COLO668 (cell line): ENCODE results near the gene ITGB7.
"Not testable (repeated sequence)": the region's sequence is repeated elsewhere in the genome, so short reads cannot be mapped to it uniquely, and the experiment has no call there.

Experiments used
- DNase-seq: peaks from one replicate; lab custom pipeline; 2025; ENCODE audit not compliant: unreplicated experiment; lab: John Stamatoyannopoulos, UW

Gene ITGB7

DNA sequence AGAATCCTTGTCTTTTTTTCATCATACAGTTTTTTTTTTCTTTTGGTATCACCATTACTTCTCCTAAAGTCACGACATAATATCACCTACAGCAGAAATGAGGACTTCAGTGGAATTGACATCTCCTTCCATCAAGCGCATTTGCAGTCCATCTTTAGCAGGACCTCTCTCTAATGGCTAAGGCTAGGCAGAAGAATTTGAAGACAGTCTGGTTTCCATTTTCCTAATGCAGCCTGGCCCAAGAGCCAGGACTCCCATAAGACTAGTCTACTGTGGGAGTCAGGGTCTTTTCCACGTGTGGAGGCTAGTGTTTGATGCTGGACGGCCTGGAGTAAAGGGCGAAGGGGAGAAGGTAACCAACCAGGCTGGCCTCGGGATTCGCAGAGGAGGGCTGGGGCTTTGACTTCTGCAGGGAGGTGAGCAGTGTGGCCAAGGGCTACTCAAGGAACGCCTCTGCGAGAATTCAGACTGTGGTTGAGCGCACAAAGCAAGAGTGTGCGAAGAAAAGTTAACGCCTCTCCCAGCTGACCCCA lies 27.3 kb downstream of the ITGB7 start:
- DNase-seq: peak; percentile 25

DNA sequence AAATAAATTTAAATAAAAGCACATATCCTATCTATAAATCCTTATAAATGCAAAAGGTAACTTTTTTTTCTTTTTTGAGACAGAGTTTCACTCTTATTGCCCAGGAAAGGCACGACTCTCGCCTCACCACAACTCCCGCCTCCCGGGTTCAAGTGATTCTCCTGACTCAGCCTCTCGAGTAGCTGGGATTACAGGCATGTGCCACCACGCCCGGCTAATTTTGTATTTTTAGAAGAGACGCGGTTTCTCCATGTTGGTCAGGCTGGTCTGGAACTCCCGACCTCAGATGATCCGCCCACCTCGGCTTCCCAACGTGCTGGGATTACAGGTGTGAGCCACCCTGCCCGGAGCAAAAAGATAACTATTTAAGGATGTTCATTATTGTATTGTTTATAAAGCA lies 28.2 kb downstream of the ITGB7 start:
- DNase-seq: not testable (repeated sequence)

GRCh38 chr12:53177447-53177846 lies 29.6 kb downstream of the ITGB7 start:
- not testable (repeated sequence) for DNase-seq

DNA sequence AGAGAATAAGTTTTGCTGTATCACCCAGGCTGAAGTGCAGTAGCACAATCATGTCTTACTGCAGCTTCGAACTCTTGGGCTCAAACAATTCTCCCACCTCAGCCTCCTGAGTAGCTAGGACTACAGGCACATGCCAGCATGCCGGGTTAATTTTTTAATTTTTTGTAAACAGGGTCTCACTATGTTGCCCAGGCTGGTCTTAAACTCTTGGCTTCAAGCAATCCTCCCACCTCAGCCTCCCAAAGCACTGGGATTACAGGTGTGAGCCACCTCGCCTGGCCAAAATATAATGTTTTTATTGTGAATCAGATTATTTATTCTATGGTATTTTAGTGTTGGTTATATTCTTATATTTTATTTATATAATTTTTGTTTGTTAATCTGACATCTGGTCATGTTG lies 30.3 kb downstream of the ITGB7 start:
- DNase-seq: no peak

DNA sequence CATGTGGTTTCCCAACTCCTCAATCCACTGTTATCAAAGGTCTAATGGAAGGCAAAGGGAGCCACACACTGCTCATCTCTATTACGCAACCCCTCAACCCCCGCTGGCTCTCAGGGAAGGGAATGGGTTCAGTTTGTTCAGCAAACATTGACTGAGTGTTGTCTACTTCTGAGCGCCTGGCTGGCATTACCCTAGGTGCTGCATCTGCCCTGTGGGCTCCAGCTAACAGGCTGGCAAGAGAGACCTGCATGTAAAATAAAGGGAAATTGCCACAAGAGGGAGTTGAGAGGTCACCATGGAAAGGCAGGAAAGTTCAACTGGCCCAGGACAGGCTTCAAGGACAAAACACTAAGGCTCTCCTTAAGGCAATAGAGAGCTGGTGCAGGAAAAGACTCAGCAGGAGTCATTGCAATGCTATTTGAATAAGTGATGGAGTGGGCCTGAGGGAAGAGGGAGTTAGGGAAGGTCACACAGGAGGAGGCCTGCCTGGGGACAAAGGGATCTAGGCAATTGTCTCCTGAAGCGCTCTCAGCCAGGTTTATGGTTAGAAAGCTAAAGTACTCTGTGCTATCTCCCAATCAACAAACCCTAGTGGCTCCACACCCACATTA lies 32.1 kb downstream of the ITGB7 start:
- DNase-seq: peak; percentile 58

GRCh38 chr12:53173085-53173715 lies 33.9 kb downstream of the ITGB7 start:
- no peak for DNase-seq

DNA sequence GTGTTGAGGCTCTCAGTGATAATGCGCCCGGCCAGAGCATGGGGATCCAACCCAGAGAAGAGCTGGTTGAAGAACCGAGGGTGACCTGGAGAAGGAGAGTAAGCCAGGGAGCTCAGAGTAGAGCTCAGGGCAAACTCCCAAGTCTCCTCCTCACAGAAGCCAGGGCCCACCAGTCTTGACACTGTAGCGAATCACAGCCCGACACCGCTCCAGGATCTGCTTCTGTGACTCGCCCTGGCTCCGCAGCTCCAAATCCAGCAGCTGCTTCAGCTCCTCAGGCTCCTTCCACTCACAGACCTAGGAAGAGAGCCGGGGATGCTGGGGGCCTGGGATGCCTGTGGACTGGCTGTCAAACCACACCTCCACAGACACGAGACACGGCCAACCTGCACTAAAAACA lies 34.7 kb downstream of the ITGB7 start:
- DNase-seq: no peak

- no peak for DNase-seq
Measured at GRCh38 chr12:53171725-53172329, 35.2 kb downstream of the ITGB7 start.

- no peak for DNase-seq
Measured at GRCh38 chr12:53170876-53171724, 36.0 kb downstream of the ITGB7 start.

GRCh38 chr12:53170215-53170614 lies 36.8 kb downstream of the ITGB7 start:
- no peak for DNase-seq

GRCh38 chr12:53169644-53170043 lies 37.4 kb downstream of the ITGB7 start:
- no peak for DNase-seq

DNA sequence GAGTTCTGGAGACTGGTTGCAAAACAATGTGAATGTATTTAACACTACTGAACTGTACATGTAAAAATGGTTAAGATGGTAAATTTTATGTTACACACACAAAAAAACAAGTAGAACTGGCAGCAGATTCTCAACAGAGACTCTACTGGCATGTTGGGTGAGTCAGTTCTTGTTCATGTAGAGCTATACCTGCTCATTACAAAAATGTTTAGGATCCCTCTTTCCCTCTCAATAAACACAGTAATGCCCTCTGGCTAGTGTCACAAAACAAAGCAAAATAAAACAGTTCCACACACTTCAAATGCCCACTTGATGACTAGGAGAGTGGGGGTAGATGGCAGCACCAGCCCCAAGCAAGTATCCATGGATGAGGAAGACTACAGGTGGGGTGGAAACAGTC lies 40.2 kb downstream of the ITGB7 start:
- no peak for DNase-seq

GRCh38 chr12:53163008-53163407 lies 44.0 kb downstream of the ITGB7 start:
- not testable (repeated sequence) for DNase-seq

- DNase-seq: no peak
Measured at GRCh38 chr12:53161119-53161911, 45.7 kb downstream of the ITGB7 start.

GRCh38 chr12:53160673-53161072 lies 46.4 kb downstream of the ITGB7 start:
- DNase-seq: no peak

- no peak for DNase-seq
Measured at GRCh38 chr12:53160000-53160399, 47.1 kb downstream of the ITGB7 start.

GRCh38 chr12:53159195-53159839 lies 47.7 kb downstream of the ITGB7 start:
- peak; percentile 60 for DNase-seq

DNA sequence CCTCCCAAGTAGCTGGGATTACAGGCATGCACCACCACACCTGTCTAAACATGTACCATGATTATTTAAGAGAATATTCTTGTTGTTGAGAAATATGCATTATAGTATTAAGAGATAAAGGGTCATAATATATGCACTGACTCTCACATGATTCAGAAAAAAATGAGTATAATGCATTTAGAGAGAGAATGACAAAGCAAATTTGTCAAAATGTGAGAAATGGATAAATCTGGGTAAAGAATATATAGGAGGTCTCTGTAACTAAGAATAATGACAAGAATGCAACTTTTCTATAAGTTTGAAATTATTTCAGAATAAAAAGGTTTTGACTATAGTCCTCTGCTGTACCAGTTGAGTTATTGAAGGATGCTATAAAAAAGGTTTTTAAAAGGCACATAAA lies 54.7 kb downstream of the ITGB7 start:
- DNase-seq: no peak

- DNase-seq: no peak
Measured at GRCh38 chr12:53151039-53151438, 56.0 kb downstream of the ITGB7 start.

GRCh38 chr12:53147653-53148052 lies 59.4 kb downstream of the ITGB7 start:
- DNase-seq: no peak
